Esophagus (tissue), 2 donors: ENCODE data around the gene ABHD10. TPM values are rescaled to one million over a fixed set of nuclear protein-coding genes. Genes with fewer than 3 reads are reported as not detected.

ENCODE experiments used
- H3K27ac ChIP-seq, 2 donors: one replicate each; pipeline ENCODE4 v1.5.1; 2013; ENCODE audit warnings: low read depth in 2 of 2, mild to moderate bottlenecking in 2 of 2, inconsistent platforms in 1 of 2, low read length in 1 of 2, moderate library complexity in 1 of 2
- H3K27me3 ChIP-seq, 2 donors: one replicate each; pipeline ENCODE4 v1.6.1; 2013; ENCODE audit warnings: low read length in 2 of 2, control low read depth in 1 of 2, mild to moderate bottlenecking in 1 of 2; ENCODE audit not compliant: insufficient read depth in 2 of 2, control insufficient read depth in 1 of 2
- H3K36me3 ChIP-seq, 2 donors: one replicate each; pipeline ENCODE4 v1.6.1; 2013; ENCODE audit warnings: low read length in 1 of 2; ENCODE audit not compliant: control insufficient read depth in 2 of 2, insufficient read depth in 2 of 2
- H3K4me1 ChIP-seq, 2 donors: one replicate each; pipeline ENCODE4 v1.6.1; 2013; ENCODE audit warnings: low read length in 1 of 2; ENCODE audit not compliant: control insufficient read depth in 2 of 2, insufficient read depth in 2 of 2
- H3K4me3 ChIP-seq, 2 donors: one replicate each; pipeline ENCODE4 v1.5.1; 2013; ENCODE audit warnings: low read length in 2 of 2, mild to moderate bottlenecking in 2 of 2, low read depth in 1 of 2, moderate library complexity in 1 of 2
- H3K9me3 ChIP-seq, 2 donors: one replicate each; pipeline ENCODE4 v1.6.1; 2013; ENCODE audit warnings: mild to moderate bottlenecking in 2 of 2, low read depth in 1 of 2, low read length in 1 of 2, moderate library complexity in 1 of 2; ENCODE audit not compliant: control insufficient read depth in 2 of 2, insufficient read depth in 1 of 2
- WGBS, 2 donors: extraction: QIAGEN DNeasy Blood & Tissue Kit; methylation state at CpG; one replicate each; pipeline ENCODE4 v1.1.7; 2013; 5-methylcytosine and 5-hydroxymethylcytosine counted together
- polyA plus RNA-seq, 2 donors: library from polyadenylated mRNA; stranded (reverse); fragments of 200-250 nt; gene quantifications; one replicate each; pipeline ENCODE4 v1.2.3, GENCODE V29; 2013
- donor health status: healthy with polysubstance abuse.
- donor health status: Bipolar disorder and iron deficiency.

ABHD10 gene
- 1 to 10 TPM; 6.9 to 8.1 TPM for polyA plus RNA-seq

GRCh38 chr3:111978583-111979433 is at the start of gene ABHD10:
Gene ABHD10, plus strand, starts transcription at chr3:111979026. Its CDS starts 36 bp downstream, at chr3:111979062.
- peak within 1 kb of the TSS; percentile 92 to 93 for H3K27ac ChIP-seq
- H3K9me3 ChIP-seq, result no peaks in the 10 kb centered on the region
- H3K27me3 ChIP-seq, result no peaks in the 10 kb centered on the region
- H3K4me1 ChIP-seq, result peaks cover 0 to 2% of the 10 kb centered on the region in 2 donors
- no peaks in the 10 kb centered on the region for H3K36me3 ChIP-seq
- H3K4me3 ChIP-seq, result peak within 1 kb of the TSS; percentile 90 to 97
- WGBS, 2 donors, result 1 to 3% methylated on average over 61 of the region's 61 CpGs

GRCh38 chr3:111929484-111929883 is 49.3 kb upstream of the ABHD10 start:
- Histone ChIP-seq H3K27ac (no peak overlapping the region), H3K9me3 (no peaks in the 10 kb centered on the region), H3K27me3 (no peaks in the 10 kb centered on the region), H3K4me1 (no peaks in the 10 kb centered on the region), H3K4me3 (no peak overlapping the region), H3K36me3 (peaks cover 0 to 2% of the 10 kb centered on the region in 2 donors)
- WGBS, 2 donors, result 68 to 81% methylated on average over 2 of the region's 2 CpGs

GRCh38 chr3:111932946-111933345 is 45.9 kb upstream of the ABHD10 start:
- Histone ChIP-seq H3K4me1 (no peaks in the 10 kb centered on the region), H3K4me3 (no peak overlapping the region), H3K27ac (no peak overlapping the region), H3K9me3 (no peaks in the 10 kb centered on the region), H3K36me3 (no peaks in the 10 kb centered on the region), H3K27me3 (no peaks in the 10 kb centered on the region)
- WGBS, 2 donors, result 50 to 71% methylated on average over 3 of the region's 3 CpGs

- Histone ChIP-seq H3K4me3 (no peak overlapping the region), H3K9me3 (no peaks in the 10 kb centered on the region), H3K36me3 (no peaks in the 10 kb centered on the region), H3K27me3 (no peaks in the 10 kb centered on the region), H3K4me1 (no peaks in the 10 kb centered on the region), H3K27ac (no peak overlapping the region)
Observed at GRCh38 chr3:111936191-111936841, 42.5 kb upstream of the ABHD10 start.

GRCh38 chr3:111936967-111937366 is 41.9 kb upstream of the ABHD10 start:
- no peaks in the 10 kb centered on the region for H3K9me3 ChIP-seq
- no peak overlapping the region for H3K27ac ChIP-seq
- H3K27me3 ChIP-seq, result no peaks in the 10 kb centered on the region
- WGBS, 2 donors, result 76 to 78% methylated on average over 1 of the region's 1 CpG
- no peaks in the 10 kb centered on the region for H3K36me3 ChIP-seq
- no peak overlapping the region for H3K4me3 ChIP-seq
- no peaks in the 10 kb centered on the region for H3K4me1 ChIP-seq

- Histone ChIP-seq H3K4me3 (no peak overlapping the region), H3K9me3 (no peaks in the 10 kb centered on the region), H3K36me3 (no peaks in the 10 kb centered on the region), H3K4me1 (no peaks in the 10 kb centered on the region), H3K27ac (no peak overlapping the region), H3K27me3 (no peaks in the 10 kb centered on the region)
Observed at GRCh38 chr3:111937871-111938270, 41.0 kb upstream of the ABHD10 start.

- Histone ChIP-seq H3K27me3 (no peaks in the 10 kb centered on the region), H3K36me3 (no peaks in the 10 kb centered on the region), H3K4me1 (no peaks in the 10 kb centered on the region), H3K9me3 (no peaks in the 10 kb centered on the region), H3K27ac (no peak overlapping the region), H3K4me3 (no peak overlapping the region)
- 92 to 93% methylated on average over 2 of the region's 2 CpGs for WGBS, 2 donors
Observed at GRCh38 chr3:111939873-111940272, 39.0 kb upstream of the ABHD10 start.

GRCh38 chr3:111943533-111943932 is 35.3 kb upstream of the ABHD10 start:
- 89 to 92% methylated on average over 2 of the region's 2 CpGs for WGBS, 2 donors
- Histone ChIP-seq H3K27ac (no peak overlapping the region), H3K9me3 (no peaks in the 10 kb centered on the region), H3K36me3 (no peaks in the 10 kb centered on the region), H3K4me1 (no peaks in the 10 kb centered on the region), H3K27me3 (no peaks in the 10 kb centered on the region), H3K4me3 (no peak overlapping the region)

- no peak overlapping the region for H3K4me3 ChIP-seq
- no peaks in the 10 kb centered on the region for H3K36me3 ChIP-seq
Observed at GRCh38 chr3:111944372-111944771, 34.5 kb upstream of the ABHD10 start.

GRCh38 chr3:111947231-111947630 is 31.6 kb upstream of the ABHD10 start:
- WGBS, 2 donors, result 24 to 33% methylated on average over 1 of the region's 1 CpG
- H3K36me3 ChIP-seq, result no peaks in the 10 kb centered on the region

More at GRCh38 chr3:111944372-111944771, 34.5 kb upstream of the ABHD10 start:
- no peak overlapping the region for H3K27ac ChIP-seq
- no peaks in the 10 kb centered on the region for H3K9me3 ChIP-seq
- 90 to 97% methylated on average over 4 of the region's 4 CpGs for WGBS, 2 donors
- no peaks in the 10 kb centered on the region for H3K4me1 ChIP-seq
- no peaks in the 10 kb centered on the region for H3K27me3 ChIP-seq

More at GRCh38 chr3:111947231-111947630, 31.6 kb upstream of the ABHD10 start:
- no peaks in the 10 kb centered on the region for H3K27me3 ChIP-seq
- no peak overlapping the region for H3K27ac ChIP-seq
- no peaks in the 10 kb centered on the region for H3K9me3 ChIP-seq
- H3K4me1 ChIP-seq, result no peaks in the 10 kb centered on the region
- H3K4me3 ChIP-seq, result no peak overlapping the region
